Astrocyte of the cerebellum (primary cell): Measurements from ENCODE around the gene TTLL10.

Experiments
- DNase-seq: peaks from one replicate; pipeline ENCODE4 v3.0.0-alpha.2; 2011; ENCODE audit warnings: low read depth
- H3K4me3 ChIP-seq: 2 replicates; pipeline ENCODE4 v1.5.1; 2011; ENCODE audit warnings: mild to moderate bottlenecking, low read depth, low read length, moderate library complexity
- in situ Hi-C: cut with HindIII; loops from 2 replicates; pipeline ENCODE4 v1.10.0; 2017; ENCODE audit warnings: low sequenced_read_pairs
- TF ChIP-seq, protein P1 (sequence below): IDR thresholded peaks from 2 replicates; pipeline ENCODE4 v1.5.1; 2012; ENCODE audit warnings: low read length, low read depth, moderate library complexity, mild to moderate bottlenecking; ENCODE audit errors: missing control alignments

Gene TTLL10

DNA sequence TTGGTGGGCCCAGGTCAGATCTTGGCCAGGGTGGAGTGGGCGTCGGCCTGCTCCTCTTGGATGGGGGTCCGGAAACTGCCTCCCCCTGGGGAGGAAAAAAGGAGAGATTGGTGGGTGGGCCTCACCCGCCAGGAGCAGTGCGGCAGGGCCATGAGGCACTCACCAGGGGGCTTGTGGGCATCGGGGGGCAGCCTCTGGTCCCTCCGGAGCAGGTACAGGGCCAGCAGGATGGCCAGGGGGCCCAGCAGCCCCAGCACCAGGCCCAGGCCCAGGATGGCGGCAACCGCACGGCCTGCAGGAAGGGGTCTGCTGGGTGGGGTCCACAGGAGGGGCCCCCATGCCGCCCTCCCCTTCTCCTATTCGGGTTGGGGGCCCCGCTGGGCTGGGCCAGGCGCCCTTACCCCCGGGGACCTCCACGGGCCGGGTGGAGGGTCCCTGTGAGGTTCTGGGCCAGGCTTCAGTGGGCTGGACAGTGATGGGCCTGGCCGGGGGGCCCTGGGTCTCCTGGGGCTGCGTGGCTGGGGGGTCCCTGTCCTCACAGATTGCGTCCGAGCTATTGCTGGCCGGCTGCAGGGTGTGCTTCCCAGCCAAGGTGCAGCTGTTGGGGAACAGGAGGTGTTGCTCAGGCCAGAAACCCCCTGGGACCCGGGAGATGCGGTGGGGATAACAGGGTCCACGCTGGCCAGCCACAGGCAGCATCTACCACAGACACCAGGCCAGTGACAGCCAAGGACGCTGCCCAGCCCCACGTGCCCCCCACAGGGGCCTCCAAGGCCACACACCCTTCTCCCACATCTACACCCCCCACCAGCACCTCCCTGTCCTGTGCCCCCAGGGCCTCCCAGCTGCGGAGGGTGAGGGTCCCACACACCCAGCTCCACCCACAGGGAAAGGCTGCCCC lies 38.1 kb downstream of the TTLL10 start:
- DNase-seq, result no peak
- in situ Hi-C loops, result no loop called here
- no peak overlapping the region for H3K4me3 ChIP-seq
- TF ChIP-seq, protein P1, sequence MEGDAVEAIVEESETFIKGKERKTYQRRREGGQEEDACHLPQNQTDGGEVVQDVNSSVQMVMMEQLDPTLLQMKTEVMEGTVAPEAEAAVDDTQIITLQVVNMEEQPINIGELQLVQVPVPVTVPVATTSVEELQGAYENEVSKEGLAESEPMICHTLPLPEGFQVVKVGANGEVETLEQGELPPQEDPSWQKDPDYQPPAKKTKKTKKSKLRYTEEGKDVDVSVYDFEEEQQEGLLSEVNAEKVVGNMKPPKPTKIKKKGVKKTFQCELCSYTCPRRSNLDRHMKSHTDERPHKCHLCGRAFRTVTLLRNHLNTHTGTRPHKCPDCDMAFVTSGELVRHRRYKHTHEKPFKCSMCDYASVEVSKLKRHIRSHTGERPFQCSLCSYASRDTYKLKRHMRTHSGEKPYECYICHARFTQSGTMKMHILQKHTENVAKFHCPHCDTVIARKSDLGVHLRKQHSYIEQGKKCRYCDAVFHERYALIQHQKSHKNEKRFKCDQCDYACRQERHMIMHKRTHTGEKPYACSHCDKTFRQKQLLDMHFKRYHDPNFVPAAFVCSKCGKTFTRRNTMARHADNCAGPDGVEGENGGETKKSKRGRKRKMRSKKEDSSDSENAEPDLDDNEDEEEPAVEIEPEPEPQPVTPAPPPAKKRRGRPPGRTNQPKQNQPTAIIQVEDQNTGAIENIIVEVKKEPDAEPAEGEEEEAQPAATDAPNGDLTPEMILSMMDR, result no peak

DNA sequence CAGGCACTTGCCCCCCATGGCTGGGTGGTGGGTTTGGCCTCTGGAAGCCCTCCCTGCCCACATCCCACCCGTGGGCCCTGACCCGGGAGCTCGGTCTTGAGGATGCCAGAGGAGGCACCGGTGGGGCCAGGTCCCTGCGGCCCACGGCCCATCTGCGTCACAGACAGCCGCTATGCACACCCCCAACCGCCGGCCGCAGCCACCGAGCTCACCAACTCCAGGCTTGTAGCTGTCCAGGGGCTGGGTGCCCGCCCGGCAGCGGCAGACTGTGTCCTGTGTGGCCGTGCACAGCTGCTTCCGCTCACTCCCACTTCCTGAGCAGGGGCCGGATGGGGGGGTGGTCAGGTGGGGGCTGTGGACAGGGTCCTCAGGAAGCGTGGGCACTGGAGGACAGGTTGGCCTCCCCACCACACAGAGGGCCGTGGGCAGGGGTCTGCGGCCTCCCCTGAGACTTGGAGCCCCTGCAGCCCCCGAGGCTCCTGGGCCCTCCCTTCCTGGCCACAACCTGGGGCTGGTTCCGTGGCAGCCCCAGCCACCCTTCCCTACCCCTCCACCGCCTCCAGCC lies 39.2 kb downstream of the TTLL10 start:
- no peak for DNase-seq
- TF ChIP-seq, protein P1, result no peak
- H3K4me3 ChIP-seq, result no peak overlapping the region
- in situ Hi-C loops, result no loop called here

DNA sequence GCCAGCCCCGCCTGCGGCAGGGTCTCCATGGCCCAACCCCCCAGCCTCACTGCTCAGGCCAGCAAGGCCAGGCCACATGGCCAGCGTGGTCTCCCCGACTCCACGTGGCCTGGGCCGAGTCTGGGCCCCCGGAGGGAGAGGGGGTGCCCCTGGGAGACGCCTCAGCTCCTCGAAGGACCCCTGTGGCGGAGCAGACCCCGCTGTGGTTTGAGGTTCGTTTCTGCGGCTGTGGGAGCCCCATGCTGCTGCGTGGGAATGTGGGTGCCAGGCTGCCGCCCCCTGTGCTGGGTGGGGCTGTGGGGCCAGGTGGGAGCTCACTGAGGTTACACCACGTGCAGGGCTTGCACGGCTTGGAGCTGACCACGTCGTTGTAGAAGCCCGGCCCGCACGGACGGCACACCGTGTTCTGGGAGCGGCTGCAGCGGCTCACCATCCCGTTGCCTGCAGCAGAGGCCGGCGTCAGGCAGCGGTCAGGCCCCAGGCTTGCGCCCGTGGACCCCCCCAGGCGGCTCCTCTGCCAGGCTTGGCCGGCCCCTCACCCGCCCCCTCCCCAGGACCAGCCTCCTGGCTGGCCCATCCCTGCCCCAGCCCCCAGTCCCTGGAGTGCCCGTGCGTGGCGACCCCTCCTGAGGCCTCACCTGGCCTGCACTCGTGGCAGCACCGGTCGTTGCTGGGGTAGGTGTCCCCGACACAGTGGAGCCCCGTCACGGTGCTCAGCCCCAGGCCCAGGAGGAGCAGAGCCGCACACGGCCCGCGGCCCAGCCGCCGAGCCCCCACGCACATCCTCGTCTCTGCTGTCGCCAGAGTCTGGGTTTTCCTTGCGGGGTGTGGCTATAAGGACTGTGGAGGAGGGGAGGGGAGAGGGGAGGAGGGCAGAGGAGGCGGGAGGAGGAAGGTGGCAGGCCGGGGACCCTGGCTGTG lies 39.9 kb downstream of the TTLL10 start, which contains the start of gene TNFRSF4:
TNFRSF4 (minus strand) TSS at position 809 of the 921 bp plus-strand sequence; CDS start at position 783, 26 bp downstream.
- in situ Hi-C loops, result no loop called here

DNA sequence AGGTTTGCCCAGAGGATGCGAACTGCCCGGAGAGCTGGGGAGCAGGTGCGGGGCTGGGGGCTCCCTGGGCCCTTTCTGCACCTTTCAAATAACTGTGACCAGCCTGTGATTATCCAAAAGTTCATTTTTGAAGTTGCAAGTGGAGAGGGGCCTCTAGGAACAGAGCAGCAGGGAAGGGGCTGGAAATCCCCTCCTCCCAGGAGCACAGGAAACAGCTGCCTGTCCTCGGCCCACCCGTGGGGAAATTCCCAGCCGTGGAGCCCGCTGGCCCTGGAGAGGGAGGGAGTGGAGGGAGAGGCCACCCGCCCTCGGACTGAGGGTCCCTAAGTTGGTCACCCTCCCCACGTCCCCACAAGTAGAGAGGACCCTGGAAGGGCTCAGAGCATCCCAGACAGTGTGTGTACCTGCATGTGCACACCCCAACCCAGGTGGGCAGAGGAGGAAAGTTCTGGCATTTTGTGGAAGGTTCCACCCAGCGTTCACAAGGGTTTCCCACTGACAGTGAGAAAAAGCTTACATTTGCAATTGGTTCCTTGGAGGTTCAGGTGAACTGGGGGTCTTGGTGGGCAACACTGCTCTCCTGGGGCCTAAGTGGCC lies 41.5 kb downstream of the TTLL10 start:
- in situ Hi-C loops, result no loop called here
- TF ChIP-seq, protein P1, result no peak
- no peak overlapping the region for H3K4me3 ChIP-seq
- no peak for DNase-seq

More for the DNA sequence above, 39.9 kb downstream of the TTLL10 start, which contains the start of gene TNFRSF4:
- no peak for DNase-seq
- no peak within 1 kb of the TSS for H3K4me3 ChIP-seq
- TF ChIP-seq, protein P1, result no peak

DNA sequence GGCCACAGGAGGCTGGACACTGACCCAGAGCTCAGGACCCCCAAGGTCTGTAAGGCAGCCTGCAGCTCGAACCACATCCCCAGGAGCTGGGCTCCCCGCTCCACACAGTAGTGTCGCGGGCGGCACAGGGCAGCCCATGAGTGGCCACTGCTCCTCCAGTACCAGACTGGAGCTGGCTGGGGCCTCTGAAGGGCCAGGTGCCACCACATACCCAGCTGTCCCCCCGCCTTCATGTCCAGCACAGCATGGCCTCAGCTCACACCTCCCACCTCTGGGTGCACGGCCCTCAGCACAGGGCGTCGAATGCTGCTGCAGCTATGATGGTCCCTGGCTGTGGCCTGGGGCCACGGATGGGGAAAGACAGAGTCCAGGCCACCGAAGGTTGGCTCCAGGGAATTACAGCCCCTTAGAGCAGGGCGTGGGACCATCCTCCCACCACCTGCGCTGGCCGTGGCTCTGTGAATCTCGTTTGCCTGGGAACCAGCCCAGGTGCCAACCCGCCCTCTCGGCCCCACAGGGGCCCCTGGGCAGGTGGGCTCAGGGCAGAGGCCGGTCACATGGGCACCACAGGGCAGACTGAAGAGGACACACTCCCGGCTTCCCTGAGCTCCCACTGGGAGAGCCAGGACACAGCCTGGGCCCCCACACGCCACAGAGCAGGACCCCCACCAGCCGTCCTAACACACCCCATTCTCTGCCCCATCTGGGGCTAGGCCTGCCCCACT lies 42.4 kb downstream of the TTLL10 start:
- H3K4me3 ChIP-seq, result no peak overlapping the region
- no peak for DNase-seq
- TF ChIP-seq, protein P1, result no peak
- in situ Hi-C loops, result no loop called here
